OCI-LY7 (cell line): ENCODE measurements around the gene THUMPD3.

Experiments used
- CTCF ChIP-seq: fragments of 200-600 bp; sonication (generic); conservative IDR thresholded peaks from 2 replicates; pipeline ENCODE4 v1.5.1; 2014; ENCODE audit warnings: mild to moderate bottlenecking, antibody characterized with exemption, low read length, moderate library complexity, mixed read lengths
- EZH2phosphoT487 ChIP-seq: fragments of 200-600 bp; sonication (generic); IDR thresholded peaks from 2 replicates; pipeline ENCODE4 v1.6.1; 2018; ENCODE audit warnings: low read depth, borderline replicate concordance, mild to moderate bottlenecking, mixed run types, antibody characterized with exemption, low read length, moderate library complexity, mixed read lengths

- TF ChIP-seq CTCF: no peak
- no peak for TF ChIP-seq EZH2phosphoT487
Measured at GRCh38 chr3:9420850-9421549, 58.1 kb downstream of the THUMPD3 start.
